Heart right ventricle (tissue), 16 donors: ENCODE data around the gene NFKB1. TPM values are rescaled to one million over a fixed set of nuclear protein-coding genes. Genes with fewer than 3 reads are reported as not detected.

ENCODE experiments used
- ATAC-seq, 8 donors: fragments of 200-7000 bp; cut with Tn5 transposase; one replicate each; pipeline ENCODE4 v1.9.1; 2020; ENCODE audit warnings: mild to moderate bottlenecking in 8 of 8, moderate library complexity in 8 of 8, moderate number of reproducible peaks in 1 of 8
- DNase-seq, 2 donors: peaks; one replicate each; pipeline ENCODE4 v3.0.0-alpha.2; 2020
- H3K27ac ChIP-seq, 10 donors: fragments of 200-600 bp; sonication (generic) in 2 of 10; one replicate each; pipeline versions ENCODE4 v1.5.0 to v1.8.0; 2020 to 2022; ENCODE audit warnings: mild to moderate bottlenecking in 3 of 10
- H3K27me3 ChIP-seq, 7 donors: fragments of 200-600 bp; one replicate each; pipeline ENCODE4 v1.8.0; 2021 to 2022; ENCODE audit warnings: mild to moderate bottlenecking in 2 of 7
- H3K36me3 ChIP-seq, 9 donors: fragments of 200-600 bp; sonication (generic) in 1 of 9; one replicate each; pipeline versions ENCODE4 v1.5.0 to v1.8.0; 2020 to 2022; ENCODE audit warnings: mild to moderate bottlenecking in 2 of 9
- H3K4me1 ChIP-seq, 9 donors: fragments of 200-600 bp; sonication (generic) in 1 of 9; one replicate each; pipeline versions ENCODE4 v1.5.0 to v1.8.0; 2020 to 2022; ENCODE audit warnings: mild to moderate bottlenecking in 4 of 9
- H3K4me3 ChIP-seq, 10 donors: fragments of 200-600 bp; sonication (generic) in 2 of 10; one replicate each; pipeline versions ENCODE4 v1.5.0 to v1.8.0; 2020 to 2022; ENCODE audit warnings: mild to moderate bottlenecking in 7 of 10, moderate library complexity in 2 of 10
- H3K9me3 ChIP-seq, 11 donors: fragments of 200-600 bp in 10 of 11; sonication (generic) in 2 of 11; one replicate each; pipeline versions ENCODE4 v1.5.0 to v1.8.0; 2013 to 2022; ENCODE audit warnings: mild to moderate bottlenecking in 2 of 11, control low read depth in 1 of 11, moderate library complexity in 1 of 11
- CTCF ChIP-seq, 9 donors: fragments of 200-600 bp; sonication (generic) in 2 of 9; IDR thresholded peaks; one replicate each; pipeline versions ENCODE4 v1.5.0 to v1.8.0; 2021 to 2022; ENCODE audit warnings: antibody characterized with exemption in 9 of 9, mild to moderate bottlenecking in 5 of 9, moderate library complexity in 1 of 9
- WGBS, 2 donors: extraction: QIAGEN DNeasy Blood & Tissue Kit; methylation state at CpG; one replicate each; pipeline ENCODE4 v1.1.7; 2013; ENCODE audit warnings: inconsistent platforms in 1 of 2; 5-methylcytosine and 5-hydroxymethylcytosine counted together
- intact Hi-C, 10 donors: fragments of 100-400 bp; cut with DNase I; formaldehyde crosslinking; loops; one replicate each; pipeline versions ENCODE4 v1.11.1 to v1.14.2; 2022
- polyA plus RNA-seq, 2 donors: library from polyadenylated mRNA; stranded (reverse); fragments of 200-250 nt; gene quantifications; one replicate each; pipeline ENCODE4 v1.2.3, GENCODE V29; 2013
- total RNA-seq, 10 donors: library from RNA; stranded (reverse); fragmentation: NEBNext Ultra II Directional in 3 of 10; extraction: Animal tissue kit (Norgen Biotek cat#: 25700) in 3 of 10; gene quantifications; one replicate each; pipeline versions ENCODE4 v1.2.1 to v1.2.4, GENCODE V29; 2021 to 2023
- donor health status: Arrhythmogenic right ventricular cardiomyopathy.
- donor health status: ischemic (EF 13 %, LVEDD 7.1; RV severe dilation, severe dysfunction).
- donor health status: healthy with polysubstance abuse.
- donor health status: DM: no; HTN: yes; CAD: no.
- donor health status: DM: no; HTN: no; CAD: no.
- donor health status: ischemic (EF 25% LVEDD 6.9; RV normal size, moderate dysfunction).
- donor health status: ischemic (EF 25% LVEDD 5.7; RV mildly dilated, moderate dysfunction).
- donor health status: healthy.
- donor health status: DM: yes; HTN: yes; CAD: no.
- donor health status: Ischemic cardiomyopathy.
- donor health status: ischemic (EF 35%, LVEDD 5.7; RV mildly dilated, moderate dysfunction).
- donor health status: nonischemic (EF 11% LVEDD 7.7; RV severe dilation, severe dysfunction).
- donor health status: DM: yes; HTN: yes; CAD: no.
- donor health status: PGD.
- donor health status: ischemic (EF 29% LVEDD 5.4; RV normal size, mild dysfunction).
- donor health status: nonischemic (EF 23%, LVEDD 6.1; RV moderate dilation, normal function).

Gene NFKB1
- total and polyA plus RNA-seq, 12 donors: 4.5 to 30.3 (median 19.9) TPM

DNA sequence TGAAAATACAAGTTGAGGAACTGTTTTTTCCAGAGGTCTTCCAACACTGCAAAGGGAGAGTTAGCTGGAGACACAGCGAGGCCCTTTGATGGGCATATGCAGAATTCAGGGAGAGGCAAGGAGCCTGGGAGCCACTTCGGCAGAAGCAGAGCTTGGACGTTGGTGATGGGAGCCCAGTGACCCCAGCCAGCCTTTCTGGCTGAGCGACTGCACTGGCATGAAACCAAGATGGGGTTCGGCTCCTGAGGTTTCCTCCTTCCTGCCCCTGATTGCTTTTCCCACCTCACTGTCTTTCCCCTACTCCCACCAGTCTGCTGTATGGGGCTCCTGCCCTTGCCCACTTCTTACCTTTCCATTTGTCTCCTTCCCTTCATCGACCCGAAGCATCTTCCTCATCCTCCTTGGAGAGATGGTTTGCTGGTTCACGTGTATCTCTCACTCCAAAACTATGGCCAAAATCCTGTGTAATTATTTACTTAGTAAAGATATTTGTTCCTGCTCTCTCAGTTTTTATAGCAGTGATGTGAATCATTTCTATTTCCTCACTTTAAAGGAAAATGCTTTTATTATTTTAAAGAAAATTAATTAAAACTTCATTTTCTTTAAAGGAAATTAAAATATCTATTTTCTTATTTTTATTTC, 100.5 kb downstream of the NFKB1 start:
- Histone ChIP-seq H3K27me3 (no peaks in the 10 kb centered on the region), H3K9me3 (no peaks in the 10 kb centered on the region), H3K36me3 (peaks cover 0 to 100% (median 27%) of the 10 kb centered on the region in 9 donors), H3K4me1 (peaks cover 0 to 19% (median 6%) of the 10 kb centered on the region in 9 donors), H3K4me3 (no peak overlapping the region), H3K27ac (no peak overlapping the region)
- no peak for ATAC-seq
- intact Hi-C loops: loop anchor here in 3 of 10 donors (10.0 kb wide), 3 partner anchors 97 to 493 kb away; partner anchors contain the start of genes BDH2 (in 1 of the 3) and NFKB1 (in 1 of the 3)
- no peak for DNase-seq
- WGBS, 2 donors: 84 to 90% methylated on average over 8 of the region's 8 CpGs
- no peak for TF ChIP-seq CTCF (IDR thresholded peaks at IDR 0.05)

DNA sequence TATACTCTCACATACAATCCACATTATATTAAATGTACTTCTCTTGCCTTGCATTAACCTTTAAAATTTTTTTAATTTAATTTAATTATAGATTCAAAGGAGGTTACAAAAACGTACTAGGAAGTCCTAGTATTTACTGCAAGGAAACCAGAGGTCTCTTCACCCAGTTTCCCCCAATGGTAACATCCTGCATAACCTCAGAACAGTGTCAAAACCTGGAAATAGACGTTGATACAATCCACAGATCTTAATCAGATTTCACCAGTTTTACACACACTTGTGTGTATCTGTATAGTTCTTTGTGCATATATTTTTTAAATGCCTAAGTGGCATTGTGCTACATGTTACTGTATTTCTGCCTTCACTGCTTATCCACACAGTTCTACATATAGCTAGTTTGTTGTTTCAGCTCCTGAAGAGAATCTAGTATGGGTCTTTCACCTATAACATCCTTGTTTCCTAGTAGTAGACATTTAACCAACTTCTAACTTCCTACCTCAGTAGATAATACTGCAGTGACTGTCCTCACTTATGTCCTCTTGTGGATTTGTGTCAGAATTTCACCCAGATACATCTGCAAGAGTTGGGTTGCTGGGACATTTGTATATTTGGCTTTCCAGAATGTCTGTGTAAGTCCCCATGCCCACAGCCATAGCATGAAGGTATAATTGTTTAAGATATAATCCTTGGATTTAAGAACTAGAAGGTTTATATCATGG, 103.2 kb downstream of the NFKB1 start:
- peaks cover 0 to 100% (median 39%) of the 10 kb centered on the region in 9 donors for H3K36me3 ChIP-seq
- no peaks in the 10 kb centered on the region for H3K27me3 ChIP-seq
- TF ChIP-seq CTCF (IDR thresholded peaks at IDR 0.05): no peak
- no peak for ATAC-seq
- WGBS, 2 donors: 66 to 67% methylated on average over 2 of the region's 2 CpGs
- no peaks in the 10 kb centered on the region for H3K4me1 ChIP-seq
- DNase-seq: no peak
- no peaks in the 10 kb centered on the region for H3K9me3 ChIP-seq
- no peak overlapping the region for H3K27ac ChIP-seq
- intact Hi-C loops: loop anchor here in 3 of 10 donors (10.0 kb wide), 3 partner anchors 100 to 490 kb away; partner anchors contain the start of genes BDH2 (in 1 of the 3) and NFKB1 (in 1 of the 3)
- no peak overlapping the region for H3K4me3 ChIP-seq

DNA sequence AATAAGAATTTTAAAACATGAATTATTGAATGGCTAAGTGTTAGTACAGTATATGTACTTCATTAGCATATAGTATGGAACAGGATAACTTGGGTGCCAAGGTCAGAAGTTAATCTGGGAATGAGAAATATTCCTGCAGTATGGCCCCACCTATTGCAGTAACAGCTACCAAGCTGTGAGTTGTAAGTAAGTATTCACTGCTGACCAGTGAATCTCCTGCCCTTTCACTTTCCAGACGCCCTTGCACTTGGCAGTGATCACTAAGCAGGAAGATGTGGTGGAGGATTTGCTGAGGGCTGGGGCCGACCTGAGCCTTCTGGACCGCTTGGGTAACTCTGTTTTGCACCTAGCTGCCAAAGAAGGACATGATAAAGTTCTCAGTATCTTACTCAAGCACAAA, 105.1 kb downstream of the NFKB1 start:
- no peak for DNase-seq
- ATAC-seq: peak in 1 of 8 donors; percentile 11

More for the DNA sequence above, 105.1 kb downstream of the NFKB1 start:
- 59 to 71% methylated on average over 3 of the region's 3 CpGs for WGBS, 2 donors
- H3K9me3 ChIP-seq: no peaks in the 10 kb centered on the region
- no peaks in the 10 kb centered on the region for H3K4me1 ChIP-seq
- no peak for TF ChIP-seq CTCF (IDR thresholded peaks at IDR 0.05)
- H3K27me3 ChIP-seq: no peaks in the 10 kb centered on the region
- H3K36me3 ChIP-seq: peaks cover 0 to 100% (median 40%) of the 10 kb centered on the region in 9 donors
- H3K27ac ChIP-seq: no peak overlapping the region
- H3K4me3 ChIP-seq: no peak overlapping the region
- intact Hi-C loops: loop anchor here in 3 of 10 donors (10.0 kb wide), 3 partner anchors 101 to 489 kb away; partner anchors contain the start of genes BDH2 (in 1 of the 3) and NFKB1 (in 1 of the 3)
